Measurements from ENCODE around the gene DPYD. TPM values are rescaled to one million over a fixed set of nuclear protein-coding genes. Genes with fewer than 3 reads are reported as not detected.

Gene DPYD
- total and polyA plus RNA-seq, 7 donors = 6.0 to 56.1 (median 40.2) TPM

DNA sequence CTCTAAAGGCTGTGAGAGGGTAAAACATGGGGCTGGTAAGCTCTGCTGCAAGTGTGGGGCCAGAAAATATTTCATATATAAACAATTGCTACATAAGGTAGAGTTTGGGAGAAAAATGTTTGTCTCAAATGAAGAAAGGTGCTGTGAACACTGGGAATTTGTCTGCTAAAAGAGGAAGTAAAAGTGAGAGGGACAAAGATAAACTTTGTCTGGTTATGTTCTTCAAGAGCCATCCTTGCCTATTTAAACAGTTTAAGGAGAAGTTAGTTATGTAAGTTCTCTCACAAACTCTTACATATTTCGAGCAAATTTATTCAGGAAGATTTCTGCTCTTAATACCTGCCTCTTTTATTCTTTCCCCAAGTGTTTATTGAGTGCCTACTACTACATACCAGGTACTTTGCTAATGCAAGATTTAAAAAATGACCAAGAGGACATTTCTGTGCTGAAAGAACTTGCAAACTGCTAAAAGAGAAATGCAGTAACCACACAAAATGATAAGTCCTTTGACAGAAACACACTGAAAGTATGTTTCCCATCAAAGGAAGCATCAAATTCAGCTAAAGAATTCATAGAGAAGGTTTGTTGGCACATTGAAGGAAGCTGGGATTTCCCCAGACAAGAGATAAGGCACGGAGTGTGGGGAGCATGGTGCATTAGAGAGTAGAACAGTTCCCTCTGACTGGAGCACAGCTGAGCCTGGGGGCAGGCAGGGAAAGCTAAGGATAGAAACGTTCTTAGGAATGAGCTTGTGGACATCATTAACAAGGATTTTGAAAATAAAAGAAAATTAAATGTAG lies 650.1 kb downstream of the DPYD start:
- WGBS, 2 donors = 51 to 60% methylated on average over 3 of the region's 3 CpGs

DNA sequence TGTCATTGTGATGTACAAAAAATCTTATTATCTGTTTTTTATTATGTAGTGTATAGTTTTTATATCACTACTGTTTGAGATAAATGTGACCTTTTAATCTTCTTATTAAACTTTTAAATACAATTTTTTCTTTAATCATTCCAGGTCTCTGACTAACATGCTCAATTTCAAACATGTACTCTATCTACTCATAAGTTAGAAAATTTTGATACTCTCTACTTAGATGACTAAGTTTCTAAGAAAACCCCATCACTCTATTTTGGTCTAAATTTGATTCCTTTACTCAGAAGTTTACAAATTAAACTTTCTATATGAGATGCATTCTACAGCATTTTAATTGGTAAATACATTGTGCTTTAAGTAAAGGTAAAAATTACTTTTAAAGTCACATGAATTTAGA lies 655.2 kb downstream of the DPYD start:
- intact Hi-C loops (cut with DNase I) = no loop called here
- TF ChIP-seq POLR2AphosphoS5 (IDR thresholded peaks at IDR 0.05) = no peak
- no peak for TF ChIP-seq EP300 (IDR thresholded peaks at IDR 0.05)
- no peak for TF ChIP-seq POLR2A (IDR thresholded peaks at IDR 0.05)
- no peak for TF ChIP-seq CTCF (IDR thresholded peaks at IDR 0.05)
- DNase-seq = no peak

More for the DNA sequence above, 650.1 kb downstream of the DPYD start:
- no peaks in the 10 kb centered on the region for H3K27me3 ChIP-seq
- no peaks in the 10 kb centered on the region for H3K36me3 ChIP-seq
- H3K4me1 ChIP-seq = no peaks in the 10 kb centered on the region
- intact Hi-C loops (cut with DNase I) = no loop called here
- TF ChIP-seq EP300 (IDR thresholded peaks at IDR 0.05) (no peak), POLR2A (IDR thresholded peaks at IDR 0.05) (no peak), CTCF (IDR thresholded peaks at IDR 0.05) (no peak), POLR2AphosphoS5 (IDR thresholded peaks at IDR 0.05) (no peak)
- no peak for DNase-seq
- H3K4me3 ChIP-seq = no peak overlapping the region
- H3K27ac ChIP-seq = no peak overlapping the region
- no peaks in the 10 kb centered on the region for H3K9me3 ChIP-seq

DNA sequence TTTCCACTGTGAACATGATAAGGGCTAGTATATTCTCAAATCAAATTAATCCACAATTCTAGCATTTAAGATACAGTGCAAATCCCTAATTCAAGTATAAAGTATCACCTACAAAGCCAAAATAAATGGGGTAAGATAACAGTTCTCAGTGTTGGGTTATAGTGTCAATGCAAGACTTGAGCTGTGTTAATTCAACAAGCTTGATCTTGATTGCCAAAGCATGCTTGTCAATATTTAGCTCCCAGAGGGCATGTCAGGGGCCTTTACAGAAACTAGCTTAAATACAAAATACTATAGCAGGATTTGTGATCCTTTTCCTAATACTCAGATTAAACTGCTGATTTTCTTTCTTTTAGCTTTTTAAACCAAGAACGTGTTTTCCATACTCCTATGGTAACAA lies 658.0 kb downstream of the DPYD start:
- no peaks in the 10 kb centered on the region for H3K4me1 ChIP-seq
- H3K27me3 ChIP-seq = no peaks in the 10 kb centered on the region
- no peaks in the 10 kb centered on the region for H3K36me3 ChIP-seq
- no peak for DNase-seq
- 82 to 95% methylated on average over 1 of the region's 1 CpG for WGBS, 2 donors
- intact Hi-C loops (cut with DNase I) = no loop called here
- no peak overlapping the region for H3K4me3 ChIP-seq
- no peak for TF ChIP-seq POLR2A (IDR thresholded peaks at IDR 0.05)
- TF ChIP-seq EP300 (IDR thresholded peaks at IDR 0.05) = no peak
- no peak for TF ChIP-seq CTCF (IDR thresholded peaks at IDR 0.05)
- no peak for TF ChIP-seq POLR2AphosphoS5 (IDR thresholded peaks at IDR 0.05)
- H3K9me3 ChIP-seq = no peaks in the 10 kb centered on the region
- H3K27ac ChIP-seq = no peak overlapping the region

More for the DNA sequence above, 655.2 kb downstream of the DPYD start:
- Histone ChIP-seq H3K36me3 (no peaks in the 10 kb centered on the region), H3K4me3 (no peak overlapping the region), H3K27me3 (no peaks in the 10 kb centered on the region), H3K27ac (no peak overlapping the region), H3K4me1 (no peaks in the 10 kb centered on the region), H3K9me3 (no peaks in the 10 kb centered on the region)

GRCh38 chr1:97258597-97258996 lies 662.2 kb downstream of the DPYD start:
- Histone ChIP-seq H3K36me3 (no peaks in the 10 kb centered on the region), H3K4me3 (no peak overlapping the region), H3K27ac (no peak overlapping the region), H3K4me1 (no peaks in the 10 kb centered on the region), H3K9me3 (no peaks in the 10 kb centered on the region), H3K27me3 (no peaks in the 10 kb centered on the region)
- 41 to 74% methylated on average over 1 of the region's 1 CpG for WGBS, 2 donors
- intact Hi-C loops (cut with DNase I) = no loop called here
- no peak for DNase-seq
- TF ChIP-seq EP300 (IDR thresholded peaks at IDR 0.05) (no peak), CTCF (IDR thresholded peaks at IDR 0.05) (no peak), POLR2A (IDR thresholded peaks at IDR 0.05) (no peak), POLR2AphosphoS5 (IDR thresholded peaks at IDR 0.05) (no peak)

Measured in sigmoid colon (tissue), 7 donors.